GM12801 (cell line): ENCODE data around the gene GTPBP8.

ENCODE experiments used
- CTCF ChIP-seq: IDR thresholded peaks from one replicate; pipeline ENCODE4 v1.5.1; 2011; ENCODE audit warnings: control low read depth; ENCODE audit not compliant: insufficient read length; ENCODE audit errors: extremely low read depth

GTPBP8 gene

DNA sequence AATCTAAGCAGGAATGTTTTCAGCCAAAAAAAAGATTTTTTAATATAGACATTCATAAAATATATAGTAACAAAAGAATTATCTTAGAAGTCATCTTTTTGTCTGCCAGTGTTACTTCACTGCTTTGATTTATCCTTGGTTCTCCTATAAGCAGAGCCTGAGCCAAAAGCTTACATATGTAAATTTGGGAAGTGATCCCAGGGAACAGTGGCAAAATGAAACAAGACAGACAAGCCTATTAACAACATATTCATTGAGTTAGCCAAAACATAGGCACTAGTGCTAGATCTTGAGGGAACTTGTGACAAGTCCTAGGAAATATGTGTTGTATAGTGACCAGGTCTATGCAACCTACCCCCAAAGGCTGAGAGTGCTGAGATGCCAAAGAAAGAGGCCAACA, 11.3 kb downstream of the GTPBP8 start:
- no peak for TF ChIP-seq CTCF

GRCh38 chr3:113002679-113003078, 11.9 kb downstream of the GTPBP8 start:
- no peak for TF ChIP-seq CTCF

GRCh38 chr3:113005611-113006010, 14.8 kb downstream of the GTPBP8 start:
- TF ChIP-seq CTCF: no peak

- no peak for TF ChIP-seq CTCF
Measured at GRCh38 chr3:113006359-113007056, 15.7 kb downstream of the GTPBP8 start.

- no peak for TF ChIP-seq CTCF
Measured at GRCh38 chr3:113008117-113008516, 17.3 kb downstream of the GTPBP8 start.

DNA sequence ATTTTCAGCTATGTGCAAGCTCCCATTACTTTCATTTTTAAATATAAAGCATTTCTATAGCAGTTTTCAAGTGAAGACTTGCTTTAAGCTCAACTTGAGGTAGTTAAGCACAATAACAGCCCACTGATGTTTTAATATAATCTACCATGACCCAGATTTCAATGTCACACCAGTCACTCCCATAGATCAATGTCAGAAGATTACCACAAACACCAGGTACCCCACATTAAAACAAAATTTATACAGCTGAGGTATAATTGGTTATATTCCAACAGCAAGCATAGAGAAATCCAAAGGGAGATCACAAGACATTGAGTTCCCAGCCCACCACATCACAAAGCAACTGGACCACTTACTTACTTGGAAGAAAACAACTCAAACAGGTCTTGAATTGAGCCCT, 22.8 kb downstream of the GTPBP8 start:
- TF ChIP-seq CTCF: no peak

DNA sequence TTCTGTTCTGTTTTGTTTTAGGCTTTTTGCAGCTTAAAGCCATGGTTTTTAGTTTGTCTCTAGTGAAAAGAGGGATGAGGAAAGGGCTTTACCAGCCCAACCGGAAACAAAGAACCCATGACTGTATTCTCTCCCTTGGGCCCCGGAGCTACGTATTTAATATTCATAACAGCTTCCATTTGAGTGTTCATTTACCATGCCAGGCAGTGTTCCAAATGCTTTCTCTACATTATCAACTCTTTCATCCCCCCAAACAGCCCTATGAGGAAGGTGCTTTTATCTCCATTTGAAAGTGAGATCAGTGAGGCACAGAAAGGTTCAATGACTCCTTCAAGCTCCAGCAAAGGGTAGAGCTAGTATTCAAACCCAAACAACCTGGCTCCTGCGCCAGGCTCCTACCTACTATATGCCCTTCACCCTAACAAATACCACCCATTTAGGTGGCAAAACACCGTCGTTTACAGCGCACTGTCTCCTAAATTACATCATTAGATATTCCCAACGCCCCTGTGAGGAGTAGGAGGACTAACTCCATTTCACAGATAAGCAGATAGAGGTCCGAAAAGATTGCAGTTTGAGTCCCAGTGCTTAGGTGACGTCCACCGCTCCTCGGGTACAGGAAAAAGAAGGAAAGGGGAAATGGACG, 27.9 kb downstream of the GTPBP8 start:
- TF ChIP-seq CTCF: no peak
